IMR-90 (cell line): ENCODE results near the gene LUC7L3. TPM values are rescaled to one million over a fixed set of nuclear protein-coding genes. Genes with fewer than 3 reads are reported as not detected.

ENCODE experiments used
- ATAC-seq: fragments of 200-7000 bp; cut with Tn5 transposase; 2 replicates; pipeline ENCODE4 v1.9.1; 2020; ENCODE audit warnings: low read depth, mild to moderate bottlenecking, moderate library complexity
- BruUV-seq: library from RNA; stranded (reverse); fragments of 400-500 nt; replicated peaks from 2 replicates; lab custom pipeline; 2021; lab: Mats Ljungman, UMichigan
- CTCF ChIA-PET: fragments of 300-600 bp; formaldehyde crosslinking; extraction: SDS; loops from one replicate; lab custom pipeline; 2021; ENCODE audit warnings: antibody characterized with exemption; lab: Yijun Ruan, JAX
- POLR2A ChIA-PET: fragments of 300-600 bp; sonication (Branson Sonifier 250); formaldehyde crosslinking; loops from one replicate; lab custom pipeline; 2022; ENCODE audit warnings: antibody characterized with exemption; ENCODE audit not compliant: unreplicated experiment; lab: Charles Lee
- DNase-seq: peaks from one replicate; pipeline ENCODE4 v3.0.0; 2013
- H2AFZ ChIP-seq: replicated peaks from 2 replicates; pipeline ENCODE3; 2013; ENCODE audit warnings: low read length, mild to moderate bottlenecking; ENCODE audit not compliant: poor library complexity
- H2AK5ac ChIP-seq: 2 replicates; pipeline ENCODE4 v1.6.1; 2013; ENCODE audit warnings: low read depth, low read length, inconsistent platforms
- H2AK9ac ChIP-seq: replicated peaks from 2 replicates; pipeline ENCODE3; 2013; ENCODE audit warnings: mild to moderate bottlenecking, low read depth, low read length, moderate library complexity; ENCODE audit not compliant: poor library complexity
- H2BK120ac ChIP-seq: 2 replicates; pipeline ENCODE4 v1.6.1; 2013; ENCODE audit warnings: low read depth, low read length, inconsistent platforms
- H2BK15ac ChIP-seq: 3 replicates; pipeline ENCODE4 v1.6.1; 2013; ENCODE audit warnings: low read depth, low read length, inconsistent platforms
- H2BK20ac ChIP-seq: 2 replicates; pipeline ENCODE4 v1.6.1; 2013; ENCODE audit warnings: low read depth, mild to moderate bottlenecking, inconsistent platforms, low read length, moderate library complexity
- H2BK5ac ChIP-seq: 2 replicates; pipeline ENCODE4 v1.6.1; 2013; ENCODE audit warnings: mild to moderate bottlenecking, low read depth, low read length, inconsistent platforms; ENCODE audit not compliant: poor library complexity, severe bottlenecking
- H3K14ac ChIP-seq: replicated peaks from 2 replicates; pipeline ENCODE4 v1.6.1; 2013; ENCODE audit warnings: low read depth, low read length, inconsistent platforms
- H3K18ac ChIP-seq: 2 replicates; pipeline ENCODE4 v1.6.1; 2013; ENCODE audit warnings: low read depth, low read length, control low read depth
- H3K23ac ChIP-seq: 2 replicates; pipeline ENCODE4 v1.6.1; 2013; ENCODE audit warnings: low read depth, low read length, inconsistent platforms
- H3K27ac ChIP-seq: 2 replicates; pipeline ENCODE4 v1.5.1; 2013; ENCODE audit warnings: mild to moderate bottlenecking, control low read depth, low read length; ENCODE audit not compliant: insufficient read depth
- H3K27me3 ChIP-seq: 2 replicates; pipeline ENCODE4 v1.6.1; 2013; ENCODE audit warnings: low read length; ENCODE audit not compliant: control insufficient read depth, insufficient read depth
- H3K36me3 ChIP-seq: 2 replicates; pipeline ENCODE4 v1.6.1; 2013; ENCODE audit warnings: low read length, mixed read lengths; ENCODE audit not compliant: control insufficient read depth, insufficient read depth
- H3K4ac ChIP-seq: 2 replicates; pipeline ENCODE4 v1.6.1; 2013; ENCODE audit warnings: low read depth, low read length, inconsistent platforms
- H3K4me1 ChIP-seq: 2 replicates; pipeline ENCODE4 v1.6.1; 2013; ENCODE audit warnings: low read length, mixed read lengths; ENCODE audit not compliant: control insufficient read depth, insufficient read depth
- H3K4me2 ChIP-seq: 2 replicates; pipeline ENCODE4 v1.6.1; 2013; ENCODE audit warnings: low read depth, mild to moderate bottlenecking, control low read depth, low read length, moderate library complexity
- H3K4me3 ChIP-seq: 2 replicates; pipeline ENCODE4 v1.5.1; 2013; ENCODE audit warnings: low read depth, mild to moderate bottlenecking, control low read depth, low read length, moderate library complexity; ENCODE audit not compliant: insufficient read depth
- H3K56ac ChIP-seq: 2 replicates; pipeline ENCODE4 v1.6.1; 2013; ENCODE audit warnings: low read length, inconsistent platforms; ENCODE audit not compliant: insufficient read depth; ENCODE audit errors: extremely low read depth
- H3K79me1 ChIP-seq, 2 experiments: 2 replicates each; pipeline ENCODE4 v1.6.1; 2013; ENCODE audit warnings: low read length in 2 of 2, inconsistent platforms in 1 of 2, low read depth in 1 of 2
- H3K9ac ChIP-seq: 2 replicates; pipeline ENCODE4 v1.6.1; 2013; ENCODE audit warnings: low read depth, low read length, control low read depth
- H3K9me1 ChIP-seq: 2 replicates; pipeline ENCODE4 v1.6.1; 2013; ENCODE audit warnings: low read length, inconsistent platforms; ENCODE audit not compliant: insufficient read depth
- H3K9me3 ChIP-seq: 2 replicates; pipeline ENCODE4 v1.6.1; 2013; ENCODE audit warnings: low read length; ENCODE audit not compliant: control insufficient read depth, insufficient read depth
- H4K20me1 ChIP-seq: 2 replicates; pipeline ENCODE4 v1.6.1; 2013; ENCODE audit warnings: low read length, inconsistent platforms; ENCODE audit not compliant: insufficient read depth
- H4K5ac ChIP-seq: 2 replicates; pipeline ENCODE4 v1.6.1; 2013; ENCODE audit warnings: mild to moderate bottlenecking, low read depth, low read length, control low read depth
- H4K8ac ChIP-seq, 2 experiments: 2 replicates each; pipeline ENCODE4 v1.6.1; 2013; ENCODE audit warnings: low read depth in 2 of 2, low read length in 2 of 2, control low read depth in 1 of 2, inconsistent platforms in 1 of 2
- H4K91ac ChIP-seq: 2 replicates; pipeline ENCODE4 v1.6.1; 2013; ENCODE audit warnings: low read depth, low read length, inconsistent platforms; ENCODE audit not compliant: insufficient read depth
- BHLHE40 ChIP-seq: fragments of 150-350 bp; IDR thresholded peaks from 2 replicates; pipeline ENCODE4 v1.6.1; 2016; ENCODE audit warnings: mild to moderate bottlenecking, low read depth, low read length
- CHD1 ChIP-seq: IDR thresholded peaks from 2 replicates; pipeline ENCODE4 v1.6.1; 2012; ENCODE audit warnings: low read depth, low read length, improper control_type of control experiment
- CTCF ChIP-seq: conservative IDR thresholded peaks from 2 replicates; pipeline ENCODE4 v1.5.1; 2012; ENCODE audit warnings: mild to moderate bottlenecking, low read depth, low read length, improper control_type of control experiment
- ELK1 ChIP-seq: fragments of 150-350 bp; IDR thresholded peaks from 2 replicates; pipeline ENCODE4 v1.6.1; 2016; ENCODE audit warnings: low read depth, mild to moderate bottlenecking, low read length, moderate library complexity, borderline replicate concordance
- FOS ChIP-seq: fragments of 150-350 bp; IDR thresholded peaks from 2 replicates; pipeline ENCODE4 v1.6.1; 2016; ENCODE audit warnings: low read depth, low read length
- MAFK ChIP-seq: IDR thresholded peaks from 2 replicates; pipeline ENCODE4 v1.6.1; 2012; ENCODE audit warnings: low read depth, low read length, improper control_type of control experiment
- MAZ ChIP-seq: IDR thresholded peaks from 2 replicates; pipeline ENCODE4 v1.6.1; 2012; ENCODE audit warnings: low read depth, mild to moderate bottlenecking, low read length, improper control_type of control experiment, moderate library complexity, borderline replicate concordance
- MXI1 ChIP-seq: IDR thresholded peaks from 2 replicates; pipeline ENCODE4 v1.6.1; 2012; ENCODE audit warnings: low read depth, mild to moderate bottlenecking, low read length, moderate library complexity, borderline replicate concordance
- NFE2L2 ChIP-seq: fragments of 150-350 bp; IDR thresholded peaks from 2 replicates; pipeline ENCODE4 v1.6.1; 2016; ENCODE audit warnings: low read depth, mild to moderate bottlenecking, low read length
- POLR2A ChIP-seq: IDR thresholded peaks from 2 replicates; pipeline ENCODE4 v1.6.1; 2012; ENCODE audit warnings: mild to moderate bottlenecking, low read depth, low read length
- RAD21 ChIP-seq: IDR thresholded peaks from 2 replicates; pipeline ENCODE4 v1.6.1; 2012; ENCODE audit warnings: low read length, improper control_type of control experiment
- RCOR1 ChIP-seq: IDR thresholded peaks from 2 replicates; pipeline ENCODE4 v1.6.1; 2012; ENCODE audit warnings: mild to moderate bottlenecking, low read length, improper control_type of control experiment; ENCODE audit not compliant: insufficient replicate concordance
- RFX5 ChIP-seq: IDR thresholded peaks from 2 replicates; pipeline ENCODE4 v1.8.0; 2012; ENCODE audit warnings: low read depth, mild to moderate bottlenecking, low read length, moderate library complexity
- SMC3 ChIP-seq: fragments of 150-350 bp; IDR thresholded peaks from 2 replicates; pipeline ENCODE4 v1.6.1; 2016; ENCODE audit warnings: low read depth, mild to moderate bottlenecking, antibody characterized with exemption, low read length, moderate library complexity
- USF2 ChIP-seq: fragments of 150-350 bp; IDR thresholded peaks from 2 replicates; pipeline ENCODE4 v1.6.1; 2017; ENCODE audit warnings: mild to moderate bottlenecking, antibody characterized with exemption, low read length, low read depth
- WGBS, 2 experiments: methylation state at CpG; one replicate each; pipeline versions ENCODE4 v1.1.5 to v1.1.7; 2013; ENCODE audit warnings: missing lambda C conversion rate in 2 of 2; ENCODE audit not compliant: insufficient read length in 1 of 2; ENCODE audit errors: extremely low coverage in 2 of 2; 5-methylcytosine and 5-hydroxymethylcytosine counted together
- dilution Hi-C: fragments of 300-500 bp; cut with HindIII; formaldehyde crosslinking; loops from one replicate; pipeline ENCODE4 v1.14.3; 2018; ENCODE audit warnings: low sequenced_read_pairs; ENCODE audit not compliant: unreplicated experiment
- in situ Hi-C: fragments of 300-500 bp; cut with MboI; formaldehyde crosslinking; loops from 3 replicates; pipeline ENCODE4 v1.14.3; 2019; ENCODE audit warnings: low sequenced_read_pairs, inconsistent platforms, mixed read lengths
- intact Hi-C: fragments of 100-400 bp; cut with micrococcal nuclease; formaldehyde crosslinking; loops from 2 replicates; pipeline ENCODE4 v1.10.0; 2022
- polyA plus RNA-seq, 3 experiments: library from polyadenylated mRNA; depleted of rRNA; stranded (reverse); fragments of >200 nt; gene quantifications; 2 replicates each; pipeline ENCODE4 v1.2.3, GENCODE V29; 2012; ENCODE audit warnings: low replicate concordance in 1 of 3
- total RNA-seq: library from RNA; depleted of rRNA; stranded (reverse); fragments of >200 nt; gene quantifications from 2 replicates; pipeline ENCODE4 v1.2.3, GENCODE V29; 2012

The LUC7L3 gene
- total and polyA plus RNA-seq, 2 of the 4 experiments (the other 2 are of a cell fraction): 17.7 to 44.7 TPM

- peak overlapping the region; percentile 73 for H4K91ac ChIP-seq
- H2BK15ac ChIP-seq: no peak overlapping the region; the same call in 2 of the 3 replicates
- H3K9me3 ChIP-seq: no peaks in the 10 kb centered on the region
- dilution Hi-C loops (no loop called here), intact Hi-C loops (no loop called here), in situ Hi-C loops (loop anchor here (5.0 kb wide), 1 partner anchor 55 kb away; no protein-coding TSS in a partner anchor)
- H3K4me1 ChIP-seq: peaks cover 16% of the 10 kb centered on the region
- no peak overlapping the region for H3K4me3 ChIP-seq
- BruUV-seq: no TSS peak
- peak overlapping the region; percentile 52 for H2BK120ac ChIP-seq
- H4K20me1 ChIP-seq: no peaks in the 10 kb centered on the region
- peak overlapping the region; percentile 93 for H2AK9ac ChIP-seq
- H3K79me1 ChIP-seq: no peaks in the 10 kb centered on the region
- TF ChIP-seq FOS: no peak
- TF ChIP-seq MXI1: no peak
- no peak for TF ChIP-seq POLR2A
- TF ChIP-seq USF2: no peak
- TF ChIP-seq MAZ: no peak
- no peak for TF ChIP-seq MAFK
- TF ChIP-seq RCOR1: no peak
- TF ChIP-seq NFE2L2: no peak
- no peak for TF ChIP-seq BHLHE40
- TF ChIP-seq CHD1: no peak
- TF ChIP-seq RFX5: no peak
- TF ChIP-seq RAD21: no peak
- TF ChIP-seq SMC3: no peak
- no peak for TF ChIP-seq ELK1
- no peak for TF ChIP-seq CTCF
- H4K5ac ChIP-seq: peak overlapping the region; percentile 91
- peaks cover 1% of the 10 kb centered on the region for H3K27me3 ChIP-seq
- DNase-seq (no peak), ATAC-seq (no peak)
- H3K18ac ChIP-seq: peak overlapping the region; percentile 30
- peak overlapping the region; percentile 24; the same call in 1 of the 2 replicates for H3K23ac ChIP-seq
- H3K14ac ChIP-seq: peak overlapping the region; percentile 63
- H3K56ac ChIP-seq: no peak overlapping the region
- H3K27ac ChIP-seq: no peak overlapping the region
- 0 out of 2 replicates have a peak, but pooled peaks cover 3% of the 10 kb centered on the region for H3K9me1 ChIP-seq
- 64% methylated on average over 4 of the region's 7 CpGs; no CpG with 5 or more reads in 1 of the 2 experiments for WGBS, 2 experiments
- H2AK5ac ChIP-seq: 0 out of 2 replicates have a peak overlapping the region, but pooled peaks have one; percentile 23
- H2BK5ac ChIP-seq: no peak overlapping the region
- POLR2A ChIA-PET: no interaction called here
- H3K36me3 ChIP-seq: no peaks in the 10 kb centered on the region
- peak overlapping the region; percentile 69 for H3K4ac ChIP-seq
- H3K4me2 ChIP-seq: no peak overlapping the region
- H4K8ac ChIP-seq: peak overlapping the region; percentile 1 to 86; a peak in 3 of 4 replicates
- no peak overlapping the region for H3K9ac ChIP-seq
- peak overlapping the region; percentile 76 for H2AFZ ChIP-seq
- H2BK20ac ChIP-seq: peak overlapping the region; percentile 48
- CTCF ChIA-PET: interaction anchor here (1.5 kb wide), 1 partner anchor 170 kb away, joined by 6 read pairs; no protein-coding TSS in a partner anchor
These were observed 67.7 kb downstream of the LUC7L3 start for GRCh38 chr17:50787106-50787505.
